HUES48 (cell line): ENCODE data around the gene CETP.

Experiments
- H3K27ac ChIP-seq: one replicate; pipeline ENCODE4 v1.7.0; 2013; ENCODE audit warnings: low read depth, low read length, inconsistent platforms
- H3K27me3 ChIP-seq: 2 replicates; pipeline ENCODE4 v1.6.1; 2013; ENCODE audit warnings: mild to moderate bottlenecking, low read length; ENCODE audit not compliant: control insufficient read depth, insufficient read depth
- H3K36me3 ChIP-seq: 2 replicates; pipeline ENCODE4 v1.6.1; 2013; ENCODE audit warnings: low read length; ENCODE audit not compliant: control insufficient read depth, insufficient read depth
- H3K4me1 ChIP-seq: 2 replicates; pipeline ENCODE4 v1.6.1; 2013; ENCODE audit warnings: mild to moderate bottlenecking, low read length; ENCODE audit not compliant: control insufficient read depth, insufficient read depth
- H3K4me3 ChIP-seq: 2 replicates; pipeline ENCODE4 v1.5.1; 2013; ENCODE audit warnings: mild to moderate bottlenecking, low read depth, low read length
- H3K9ac ChIP-seq: 2 replicates; pipeline ENCODE4 v1.6.1; 2013; ENCODE audit warnings: mild to moderate bottlenecking, low read depth, low read length, moderate library complexity
- H3K9me3 ChIP-seq: 2 replicates; pipeline ENCODE4 v1.6.1; 2013; ENCODE audit warnings: low read length; ENCODE audit not compliant: control insufficient read depth, insufficient read depth

Gene CETP

GRCh38 chr16:56936491-56936890, 25.3 kb upstream of the CETP start:
- Histone ChIP-seq H3K9me3 (no peaks in the 10 kb centered on the region), H3K27me3 (no peaks in the 10 kb centered on the region), H3K4me3 (no peak overlapping the region), H3K4me1 (peaks cover 12% of the 10 kb centered on the region), H3K9ac (no peak overlapping the region), H3K36me3 (peaks cover 64% of the 10 kb centered on the region), H3K27ac (no peak overlapping the region)

- Histone ChIP-seq H3K27me3 (no peaks in the 10 kb centered on the region), H3K4me1 (peaks cover 11% of the 10 kb centered on the region; the same call in 1 of the 2 replicates), H3K27ac (no peak overlapping the region), H3K9me3 (no peaks in the 10 kb centered on the region), H3K9ac (no peak overlapping the region), H3K36me3 (peaks cover 68% of the 10 kb centered on the region), H3K4me3 (no peak overlapping the region)
Observed at GRCh38 chr16:56936950-56937349, 24.8 kb upstream of the CETP start.

DNA sequence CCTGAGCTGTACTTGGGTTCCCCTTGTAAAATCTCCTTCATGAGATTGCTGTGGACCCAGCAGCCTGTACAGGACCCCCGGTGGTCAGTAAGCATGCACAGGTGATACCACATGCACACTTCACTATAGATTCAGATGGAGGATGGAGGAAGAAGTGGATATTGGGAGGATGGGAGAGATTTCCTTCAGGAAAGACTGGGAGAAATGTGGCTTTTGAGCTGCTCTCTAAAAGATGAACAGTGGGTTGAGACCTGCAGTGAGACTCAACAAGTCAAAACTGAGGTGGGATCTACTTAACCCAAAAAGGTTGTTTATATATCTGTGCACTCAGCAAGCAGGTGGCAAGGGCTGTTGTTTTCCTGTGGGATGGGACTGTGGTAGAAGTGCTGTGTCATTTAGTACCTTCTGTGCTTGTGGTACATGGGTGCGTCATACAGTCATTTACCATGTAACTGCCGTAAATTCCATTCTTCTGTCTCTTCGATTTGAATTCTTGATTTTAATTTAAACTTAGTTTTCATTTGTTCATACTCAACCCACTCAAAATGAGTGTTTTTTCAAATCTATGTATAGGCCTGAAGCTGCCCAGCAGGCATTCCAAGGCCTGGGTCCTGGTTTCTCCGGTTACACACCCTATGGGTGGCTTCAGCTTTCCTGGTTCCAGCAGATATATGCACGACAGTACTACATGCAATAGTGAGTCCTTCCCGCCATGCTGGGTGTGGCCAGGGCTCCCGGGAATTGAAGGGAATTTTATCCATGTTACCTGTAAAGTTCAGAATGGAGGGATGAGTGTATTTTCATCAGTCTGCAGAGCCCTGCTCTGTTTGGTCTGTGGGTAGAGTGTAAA, 22.9 kb upstream of the CETP start:
- H3K27me3 ChIP-seq = no peaks in the 10 kb centered on the region
- H3K36me3 ChIP-seq = peaks cover 87% of the 10 kb centered on the region
- peaks cover 5% of the 10 kb centered on the region; the same call in 1 of the 2 replicates for H3K4me1 ChIP-seq
- H3K4me3 ChIP-seq = no peak overlapping the region
- no peaks in the 10 kb centered on the region for H3K9me3 ChIP-seq
- no peak overlapping the region for H3K9ac ChIP-seq
- no peak overlapping the region for H3K27ac ChIP-seq

GRCh38 chr16:56939801-56940200, 21.9 kb upstream of the CETP start:
- Histone ChIP-seq H3K4me1 (no peaks in the 10 kb centered on the region), H3K27me3 (no peaks in the 10 kb centered on the region)

DNA sequence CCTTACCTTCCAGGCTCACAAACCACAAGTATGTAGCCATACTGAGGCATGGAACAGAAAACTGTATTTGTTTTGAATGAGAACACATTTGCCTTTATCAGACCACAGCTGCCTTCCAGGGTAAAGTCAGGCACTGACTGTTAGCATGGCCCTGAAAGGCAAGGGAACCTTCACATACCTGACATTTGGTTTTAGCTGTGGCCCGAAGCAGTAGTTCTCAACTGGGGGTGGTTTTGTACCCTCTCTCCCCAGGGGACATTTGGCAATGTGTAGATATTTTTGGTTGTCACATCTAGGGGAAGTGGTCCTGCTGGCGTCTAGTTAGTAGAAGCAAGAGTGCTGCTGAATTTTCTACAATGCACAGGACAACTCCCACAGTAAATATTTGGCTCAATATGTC, 20.7 kb upstream of the CETP start:
- no peaks in the 10 kb centered on the region for H3K9me3 ChIP-seq
- no peak overlapping the region for H3K27ac ChIP-seq
- H3K4me3 ChIP-seq = no peak overlapping the region
- H3K27me3 ChIP-seq = no peaks in the 10 kb centered on the region
- H3K36me3 ChIP-seq = peaks cover 91% of the 10 kb centered on the region
- H3K9ac ChIP-seq = no peak overlapping the region
- no peaks in the 10 kb centered on the region for H3K4me1 ChIP-seq

More at GRCh38 chr16:56939801-56940200, 21.9 kb upstream of the CETP start:
- no peak overlapping the region for H3K9ac ChIP-seq
- no peak overlapping the region for H3K27ac ChIP-seq
- H3K36me3 ChIP-seq = peaks cover 95% of the 10 kb centered on the region
- no peaks in the 10 kb centered on the region for H3K9me3 ChIP-seq
- no peak overlapping the region for H3K4me3 ChIP-seq

GRCh38 chr16:56941856-56942331, 19.9 kb upstream of the CETP start:
- Histone ChIP-seq H3K9ac (no peak overlapping the region), H3K36me3 (peaks cover 83% of the 10 kb centered on the region)

GRCh38 chr16:56943761-56944375, 17.9 kb upstream of the CETP start:
- no peak overlapping the region for H3K4me3 ChIP-seq
- H3K9me3 ChIP-seq = no peaks in the 10 kb centered on the region
- H3K36me3 ChIP-seq = peaks cover 65% of the 10 kb centered on the region

More at GRCh38 chr16:56941856-56942331, 19.9 kb upstream of the CETP start:
- H3K4me1 ChIP-seq = no peaks in the 10 kb centered on the region
- H3K9me3 ChIP-seq = no peaks in the 10 kb centered on the region
- H3K27ac ChIP-seq = no peak overlapping the region
- no peak overlapping the region for H3K4me3 ChIP-seq
- no peaks in the 10 kb centered on the region for H3K27me3 ChIP-seq

GRCh38 chr16:56944954-56945839, 16.6 kb upstream of the CETP start:
- no peaks in the 10 kb centered on the region for H3K4me1 ChIP-seq
- peaks cover 52% of the 10 kb centered on the region for H3K36me3 ChIP-seq
- no peak overlapping the region for H3K9ac ChIP-seq
- H3K27me3 ChIP-seq = no peaks in the 10 kb centered on the region
- no peak overlapping the region for H3K4me3 ChIP-seq
- H3K9me3 ChIP-seq = no peaks in the 10 kb centered on the region
- peak overlapping the region; percentile 4 for H3K27ac ChIP-seq

More at GRCh38 chr16:56943761-56944375, 17.9 kb upstream of the CETP start:
- Histone ChIP-seq H3K9ac (no peak overlapping the region), H3K27ac (no peak overlapping the region), H3K4me1 (no peaks in the 10 kb centered on the region), H3K27me3 (no peaks in the 10 kb centered on the region)

- Histone ChIP-seq H3K27ac (no peak overlapping the region), H3K9ac (no peak overlapping the region), H3K4me1 (no peaks in the 10 kb centered on the region), H3K4me3 (no peak overlapping the region), H3K36me3 (peaks cover 44% of the 10 kb centered on the region), H3K9me3 (no peaks in the 10 kb centered on the region), H3K27me3 (no peaks in the 10 kb centered on the region)
Observed at GRCh38 chr16:56945847-56946527, 15.8 kb upstream of the CETP start.
